Measurements from ENCODE around the gene SURF2.
"Not testable (repeated sequence)": the region's sequence is repeated elsewhere in the genome, so short reads cannot be mapped to it uniquely, and the experiment has no call there.

DNA sequence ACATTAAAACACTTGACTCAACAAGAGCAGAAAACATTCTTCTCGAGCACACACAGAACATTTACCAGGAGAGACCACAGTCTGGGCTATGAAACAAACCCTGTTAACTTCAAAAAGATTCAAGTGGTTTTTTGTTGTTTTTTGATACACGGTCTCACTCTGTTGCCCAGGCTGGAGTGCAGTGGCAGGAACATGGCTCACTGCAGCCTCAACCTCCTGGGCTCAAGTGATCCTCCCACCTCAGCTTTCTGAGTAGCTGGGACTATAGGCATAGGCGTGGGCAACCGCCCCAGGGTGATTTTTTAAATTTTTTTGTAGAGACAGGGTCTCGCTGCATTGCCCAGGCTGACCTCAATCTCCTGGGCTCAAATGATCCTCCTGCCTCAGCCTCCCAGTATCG is 29.3 kb upstream of the SURF2 start:
- not testable (repeated sequence) for TF ChIP-seq POLR2A (IDR thresholded peaks at IDR 0.05)
- TF ChIP-seq, protein P1, sequence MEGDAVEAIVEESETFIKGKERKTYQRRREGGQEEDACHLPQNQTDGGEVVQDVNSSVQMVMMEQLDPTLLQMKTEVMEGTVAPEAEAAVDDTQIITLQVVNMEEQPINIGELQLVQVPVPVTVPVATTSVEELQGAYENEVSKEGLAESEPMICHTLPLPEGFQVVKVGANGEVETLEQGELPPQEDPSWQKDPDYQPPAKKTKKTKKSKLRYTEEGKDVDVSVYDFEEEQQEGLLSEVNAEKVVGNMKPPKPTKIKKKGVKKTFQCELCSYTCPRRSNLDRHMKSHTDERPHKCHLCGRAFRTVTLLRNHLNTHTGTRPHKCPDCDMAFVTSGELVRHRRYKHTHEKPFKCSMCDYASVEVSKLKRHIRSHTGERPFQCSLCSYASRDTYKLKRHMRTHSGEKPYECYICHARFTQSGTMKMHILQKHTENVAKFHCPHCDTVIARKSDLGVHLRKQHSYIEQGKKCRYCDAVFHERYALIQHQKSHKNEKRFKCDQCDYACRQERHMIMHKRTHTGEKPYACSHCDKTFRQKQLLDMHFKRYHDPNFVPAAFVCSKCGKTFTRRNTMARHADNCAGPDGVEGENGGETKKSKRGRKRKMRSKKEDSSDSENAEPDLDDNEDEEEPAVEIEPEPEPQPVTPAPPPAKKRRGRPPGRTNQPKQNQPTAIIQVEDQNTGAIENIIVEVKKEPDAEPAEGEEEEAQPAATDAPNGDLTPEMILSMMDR (IDR thresholded peaks at IDR 0.05) = not testable (repeated sequence)
